Neural cell (in vitro differentiated cells): Measurements from ENCODE around the gene MRTFA. TPM values are rescaled to one million over a fixed set of nuclear protein-coding genes. Genes with fewer than 3 reads are reported as not detected.

ENCODE experiments used
- H2AFZ ChIP-seq: fragments of 200-600, 300-800 bp; sonication (generic), shearing (Covaris generic); 2 replicates; pipeline ENCODE4 v1.6.0; 2014; ENCODE audit warnings: low read depth, mild to moderate bottlenecking, antibody characterized with exemption, low read length, moderate library complexity
- H3F3A ChIP-seq: fragments of 200-600 bp; shearing (Covaris generic); 2 replicates; pipeline ENCODE4 v1.6.1; 2016; ENCODE audit warnings: mild to moderate bottlenecking, moderate library complexity, mixed read lengths, antibody characterized with exemption, low read length; ENCODE audit not compliant: insufficient read depth, poor library complexity, severe bottlenecking
- H3K27ac ChIP-seq: fragments of 200-600, 300-800 bp; sonication (generic), shearing (Covaris generic); 2 replicates; pipeline ENCODE4 v1.5.1; 2014; ENCODE audit warnings: mild to moderate bottlenecking, low read length, moderate library complexity
- H3K27me3 ChIP-seq: fragments of 300-800, 200-600 bp; sonication (generic), shearing (Covaris generic); 2 replicates; pipeline ENCODE4 v1.6.0; 2014; ENCODE audit warnings: mild to moderate bottlenecking, low read depth, low read length, moderate library complexity; ENCODE audit not compliant: insufficient read depth
- H3K36me3 ChIP-seq: fragments of 300-800, 200-600 bp; sonication (generic), shearing (Covaris generic); 2 replicates; pipeline ENCODE4 v1.5.1; 2014; ENCODE audit warnings: mild to moderate bottlenecking, antibody characterized with exemption, low read length, moderate library complexity; ENCODE audit not compliant: insufficient read depth
- H3K4me2 ChIP-seq: fragments of 300-800, 200-600 bp; sonication (generic), shearing (Covaris generic); 2 replicates; pipeline ENCODE4 v1.6.0; 2014; ENCODE audit warnings: mild to moderate bottlenecking, low read length
- H3K4me3 ChIP-seq: fragments of 300-800, 200-600 bp; sonication (generic), shearing (Covaris generic); 2 replicates; pipeline ENCODE4 v1.5.1; 2014; ENCODE audit warnings: mild to moderate bottlenecking, low read length, moderate library complexity
- H3K79me2 ChIP-seq: fragments of 200-600 bp; shearing (Covaris generic); replicated peaks from 2 replicates; pipeline ENCODE4 v1.6.0; 2014; ENCODE audit warnings: mild to moderate bottlenecking, low read length, moderate library complexity; ENCODE audit not compliant: insufficient read depth
- H3K9ac ChIP-seq: fragments of 300-800, 200-600 bp; sonication (generic), shearing (Covaris generic); 2 replicates; pipeline ENCODE4 v1.6.1; 2016; ENCODE audit warnings: mild to moderate bottlenecking, low read length, mixed read lengths
- H3K9me2 ChIP-seq: fragments of 200-600 bp; shearing (Covaris generic); 2 replicates; pipeline ENCODE4 v1.6.1; 2016; ENCODE audit warnings: mild to moderate bottlenecking, low read length, mixed read lengths; ENCODE audit not compliant: insufficient read depth
- H3K9me3 ChIP-seq: fragments of 200-600, 300-800 bp; sonication (generic), shearing (Covaris generic); 2 replicates; pipeline ENCODE4 v1.6.1; 2016; ENCODE audit warnings: mild to moderate bottlenecking, mixed run types, low read length, moderate library complexity, mixed read lengths
- H4K20me1 ChIP-seq: fragments of 200-600 bp; shearing (Covaris generic); 2 replicates; pipeline ENCODE4 v1.6.1; 2016; ENCODE audit warnings: mild to moderate bottlenecking, mixed run types; ENCODE audit not compliant: insufficient read depth
- EP300 ChIP-seq: fragments of 450-650 bp; conservative IDR thresholded peaks from 2 replicates; pipeline ENCODE4 v1.6.1; 2014; ENCODE audit warnings: antibody characterized with exemption, mild to moderate bottlenecking, moderate library complexity; ENCODE audit not compliant: poor library complexity, severe bottlenecking
- EZH2 ChIP-seq: fragments of 200-600, 300-800 bp; shearing (Covaris generic), sonication (generic); IDR thresholded peaks from 2 replicates; pipeline ENCODE4 v1.6.1; 2014; ENCODE audit warnings: antibody characterized with exemption, low read length, borderline replicate concordance, mild to moderate bottlenecking; ENCODE audit not compliant: insufficient read depth, poor library complexity, severe bottlenecking
- MXI1 ChIP-seq: fragments of 450-650 bp; conservative IDR thresholded peaks from 2 replicates; pipeline ENCODE4 v1.6.1; 2014; ENCODE audit warnings: antibody characterized with exemption, mild to moderate bottlenecking; ENCODE audit not compliant: poor library complexity, severe bottlenecking
- POLR2AphosphoS5 ChIP-seq: IDR thresholded peaks from 2 replicates; pipeline ENCODE4 v1.6.1; 2012
- RAD21 ChIP-seq: fragments of 450-650 bp; conservative IDR thresholded peaks from 2 replicates; pipeline ENCODE4 v1.6.1; 2014; ENCODE audit warnings: antibody characterized with exemption, mild to moderate bottlenecking, moderate library complexity
- SMC3 ChIP-seq: fragments of 450-650 bp; conservative IDR thresholded peaks from 2 replicates; pipeline ENCODE4 v1.6.1; 2014; ENCODE audit warnings: antibody characterized with exemption, mild to moderate bottlenecking, moderate library complexity; ENCODE audit not compliant: poor library complexity
- TAF1 ChIP-seq: IDR thresholded peaks from 2 replicates; pipeline ENCODE4 v1.6.1; 2012; ENCODE audit warnings: low read depth
- polyA plus RNA-seq: library from polyadenylated mRNA; depleted of rRNA; stranded (reverse); fragments of >200 nt; gene quantifications from 2 replicates; pipeline ENCODE4 v1.2.3, GENCODE V29; 2014
- TF ChIP-seq, protein P1 (sequence below): fragments of 450-650 bp; IDR thresholded peaks from 2 replicates; pipeline ENCODE4 v1.5.1; 2014; ENCODE audit warnings: antibody characterized with exemption, mild to moderate bottlenecking, moderate library complexity; ENCODE audit not compliant: poor library complexity, severe bottlenecking
- TF ChIP-seq, protein P2 (sequence below): IDR thresholded peaks from 2 replicates; pipeline ENCODE4 v1.6.1; 2012; ENCODE audit warnings: borderline replicate concordance

The MRTFA gene
- polyA plus RNA-seq, 1 donor from 2014 or later, result 19.3 TPM

DNA sequence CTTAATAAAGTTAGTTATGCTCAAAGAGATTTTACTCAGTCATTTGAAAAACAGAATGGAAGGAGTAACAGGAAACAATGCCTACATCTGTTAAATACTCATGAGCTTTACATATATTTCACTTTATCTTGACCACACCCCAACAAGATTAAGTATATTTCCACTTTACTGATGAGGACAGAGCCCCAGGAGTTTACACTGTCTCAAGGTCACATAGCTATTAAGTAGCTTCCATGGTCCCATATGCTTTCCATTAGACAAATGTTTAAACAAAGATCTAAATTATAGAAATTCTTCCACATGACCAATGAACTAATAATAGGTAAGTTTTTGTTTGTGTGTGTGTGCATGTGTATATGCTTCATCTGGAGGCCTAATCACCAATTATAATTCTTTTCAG lies 30.2 kb downstream of the MRTFA start:
- Histone ChIP-seq H3K79me2 (peaks cover 37% of the 10 kb centered on the region), H3K9me2 (no peaks in the 10 kb centered on the region), H2AFZ (no peak overlapping the region), H4K20me1 (no peaks in the 10 kb centered on the region), H3K27ac (no peak overlapping the region), H3K9ac (no peak overlapping the region), H3K9me3 (no peaks in the 10 kb centered on the region), H3K27me3 (no peaks in the 10 kb centered on the region), H3K4me3 (no peak overlapping the region), H3F3A (no peaks in the 10 kb centered on the region), H3K4me2 (no peak overlapping the region), H3K36me3 (no peaks in the 10 kb centered on the region)
- TF ChIP-seq, protein P1, sequence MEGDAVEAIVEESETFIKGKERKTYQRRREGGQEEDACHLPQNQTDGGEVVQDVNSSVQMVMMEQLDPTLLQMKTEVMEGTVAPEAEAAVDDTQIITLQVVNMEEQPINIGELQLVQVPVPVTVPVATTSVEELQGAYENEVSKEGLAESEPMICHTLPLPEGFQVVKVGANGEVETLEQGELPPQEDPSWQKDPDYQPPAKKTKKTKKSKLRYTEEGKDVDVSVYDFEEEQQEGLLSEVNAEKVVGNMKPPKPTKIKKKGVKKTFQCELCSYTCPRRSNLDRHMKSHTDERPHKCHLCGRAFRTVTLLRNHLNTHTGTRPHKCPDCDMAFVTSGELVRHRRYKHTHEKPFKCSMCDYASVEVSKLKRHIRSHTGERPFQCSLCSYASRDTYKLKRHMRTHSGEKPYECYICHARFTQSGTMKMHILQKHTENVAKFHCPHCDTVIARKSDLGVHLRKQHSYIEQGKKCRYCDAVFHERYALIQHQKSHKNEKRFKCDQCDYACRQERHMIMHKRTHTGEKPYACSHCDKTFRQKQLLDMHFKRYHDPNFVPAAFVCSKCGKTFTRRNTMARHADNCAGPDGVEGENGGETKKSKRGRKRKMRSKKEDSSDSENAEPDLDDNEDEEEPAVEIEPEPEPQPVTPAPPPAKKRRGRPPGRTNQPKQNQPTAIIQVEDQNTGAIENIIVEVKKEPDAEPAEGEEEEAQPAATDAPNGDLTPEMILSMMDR, result no peak
- TF ChIP-seq MXI1 (no peak), TAF1 (no peak), POLR2AphosphoS5 (no peak), SMC3 (no peak), EZH2 (no peak), EP300 (no peak), RAD21 (no peak)
- TF ChIP-seq, protein P2, sequence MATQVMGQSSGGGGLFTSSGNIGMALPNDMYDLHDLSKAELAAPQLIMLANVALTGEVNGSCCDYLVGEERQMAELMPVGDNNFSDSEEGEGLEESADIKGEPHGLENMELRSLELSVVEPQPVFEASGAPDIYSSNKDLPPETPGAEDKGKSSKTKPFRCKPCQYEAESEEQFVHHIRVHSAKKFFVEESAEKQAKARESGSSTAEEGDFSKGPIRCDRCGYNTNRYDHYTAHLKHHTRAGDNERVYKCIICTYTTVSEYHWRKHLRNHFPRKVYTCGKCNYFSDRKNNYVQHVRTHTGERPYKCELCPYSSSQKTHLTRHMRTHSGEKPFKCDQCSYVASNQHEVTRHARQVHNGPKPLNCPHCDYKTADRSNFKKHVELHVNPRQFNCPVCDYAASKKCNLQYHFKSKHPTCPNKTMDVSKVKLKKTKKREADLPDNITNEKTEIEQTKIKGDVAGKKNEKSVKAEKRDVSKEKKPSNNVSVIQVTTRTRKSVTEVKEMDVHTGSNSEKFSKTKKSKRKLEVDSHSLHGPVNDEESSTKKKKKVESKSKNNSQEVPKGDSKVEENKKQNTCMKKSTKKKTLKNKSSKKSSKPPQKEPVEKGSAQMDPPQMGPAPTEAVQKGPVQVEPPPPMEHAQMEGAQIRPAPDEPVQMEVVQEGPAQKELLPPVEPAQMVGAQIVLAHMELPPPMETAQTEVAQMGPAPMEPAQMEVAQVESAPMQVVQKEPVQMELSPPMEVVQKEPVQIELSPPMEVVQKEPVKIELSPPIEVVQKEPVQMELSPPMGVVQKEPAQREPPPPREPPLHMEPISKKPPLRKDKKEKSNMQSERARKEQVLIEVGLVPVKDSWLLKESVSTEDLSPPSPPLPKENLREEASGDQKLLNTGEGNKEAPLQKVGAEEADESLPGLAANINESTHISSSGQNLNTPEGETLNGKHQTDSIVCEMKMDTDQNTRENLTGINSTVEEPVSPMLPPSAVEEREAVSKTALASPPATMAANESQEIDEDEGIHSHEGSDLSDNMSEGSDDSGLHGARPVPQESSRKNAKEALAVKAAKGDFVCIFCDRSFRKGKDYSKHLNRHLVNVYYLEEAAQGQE, result no peak

DNA sequence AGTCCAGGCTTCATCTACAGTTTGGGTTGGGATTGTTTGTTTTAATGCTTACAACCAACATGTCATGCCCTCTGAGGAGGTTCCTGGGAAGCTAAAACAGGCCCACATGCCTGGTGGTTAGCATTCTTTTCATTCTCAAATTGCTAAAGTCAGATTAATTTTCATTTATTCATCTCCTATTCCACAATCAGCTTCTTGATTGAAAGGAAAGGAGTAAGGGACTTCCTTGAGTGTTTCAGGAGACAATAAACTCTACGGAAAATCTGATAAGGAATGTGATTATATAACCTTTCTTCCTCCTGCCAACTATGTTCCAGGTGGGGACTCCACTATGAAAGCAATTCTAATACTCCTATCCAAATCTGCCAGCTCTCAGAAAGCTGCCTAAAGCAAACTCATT lies 30.8 kb downstream of the MRTFA start:
- no peaks in the 10 kb centered on the region for H3K9me2 ChIP-seq
- H3K9me3 ChIP-seq, result no peaks in the 10 kb centered on the region
- no peak for TF ChIP-seq TAF1
- no peak for TF ChIP-seq RAD21
- no peak for TF ChIP-seq POLR2AphosphoS5
- no peak for TF ChIP-seq EZH2
- TF ChIP-seq, protein P1, result no peak
- TF ChIP-seq EP300, result no peak
- TF ChIP-seq SMC3, result no peak
- no peak for TF ChIP-seq MXI1
- TF ChIP-seq, protein P2, result no peak
- no peaks in the 10 kb centered on the region for H3F3A ChIP-seq
- no peaks in the 10 kb centered on the region for H3K27me3 ChIP-seq
- H3K27ac ChIP-seq, result no peak overlapping the region
- peaks cover 40% of the 10 kb centered on the region for H3K79me2 ChIP-seq
- no peaks in the 10 kb centered on the region for H4K20me1 ChIP-seq
- H3K4me2 ChIP-seq, result no peak overlapping the region
- H3K9ac ChIP-seq, result no peak overlapping the region
- no peak overlapping the region for H2AFZ ChIP-seq
- H3K4me3 ChIP-seq, result no peak overlapping the region
- no peaks in the 10 kb centered on the region for H3K36me3 ChIP-seq
